DOHH2 (cell line): ENCODE data around the gene IRAK4.

Source experiments
- EZH2phosphoT487 ChIP-seq: fragments of 200-600 bp; sonication (generic); IDR thresholded peaks from 2 replicates; pipeline ENCODE4 v1.6.1; 2017; ENCODE audit warnings: borderline replicate concordance, mild to moderate bottlenecking, antibody characterized with exemption, low read length, moderate library complexity, mixed read lengths
- TF ChIP-seq, protein P1 (sequence below): fragments of 200-600 bp; sonication (generic); IDR thresholded peaks from one replicate; pipeline ENCODE4 v1.5.1; 2014; ENCODE audit warnings: antibody characterized with exemption, mild to moderate bottlenecking, low read depth, low read length; ENCODE audit not compliant: poor library complexity, severe bottlenecking

GRCh38 chr12:43722621-43723020 lies 36.1 kb upstream of the IRAK4 start:
- TF ChIP-seq, protein P1, sequence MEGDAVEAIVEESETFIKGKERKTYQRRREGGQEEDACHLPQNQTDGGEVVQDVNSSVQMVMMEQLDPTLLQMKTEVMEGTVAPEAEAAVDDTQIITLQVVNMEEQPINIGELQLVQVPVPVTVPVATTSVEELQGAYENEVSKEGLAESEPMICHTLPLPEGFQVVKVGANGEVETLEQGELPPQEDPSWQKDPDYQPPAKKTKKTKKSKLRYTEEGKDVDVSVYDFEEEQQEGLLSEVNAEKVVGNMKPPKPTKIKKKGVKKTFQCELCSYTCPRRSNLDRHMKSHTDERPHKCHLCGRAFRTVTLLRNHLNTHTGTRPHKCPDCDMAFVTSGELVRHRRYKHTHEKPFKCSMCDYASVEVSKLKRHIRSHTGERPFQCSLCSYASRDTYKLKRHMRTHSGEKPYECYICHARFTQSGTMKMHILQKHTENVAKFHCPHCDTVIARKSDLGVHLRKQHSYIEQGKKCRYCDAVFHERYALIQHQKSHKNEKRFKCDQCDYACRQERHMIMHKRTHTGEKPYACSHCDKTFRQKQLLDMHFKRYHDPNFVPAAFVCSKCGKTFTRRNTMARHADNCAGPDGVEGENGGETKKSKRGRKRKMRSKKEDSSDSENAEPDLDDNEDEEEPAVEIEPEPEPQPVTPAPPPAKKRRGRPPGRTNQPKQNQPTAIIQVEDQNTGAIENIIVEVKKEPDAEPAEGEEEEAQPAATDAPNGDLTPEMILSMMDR: no peak
- no peak for TF ChIP-seq EZH2phosphoT487
